Activated T-cell treated with anti-CD3 and anti-CD28 coated beads, Interleukin-2, amount 50 U/mL, for 24 hours (primary cell): ENCODE data around the gene GPR55.

Source experiments
- DNase-seq: peaks from one replicate; pipeline ENCODE4 v3.0.0-alpha.2; 2020
- H3K27ac Mint-ChIP-seq: 2 replicates; pipeline ENCODE4 v1.8.0; 2020; ENCODE audit warnings: mild to moderate bottlenecking, mixed read lengths
- H3K27me3 Mint-ChIP-seq: 2 replicates; pipeline ENCODE4 v1.8.0; 2020; ENCODE audit warnings: mixed read lengths
- H3K36me3 Mint-ChIP-seq: 2 replicates; pipeline ENCODE4 v1.8.0; 2020; ENCODE audit warnings: low read depth, mixed read lengths
- H3K4me1 Mint-ChIP-seq: 2 replicates; pipeline ENCODE4 v1.8.0; 2020; ENCODE audit warnings: low read depth, mixed read lengths
- H3K4me3 Mint-ChIP-seq: 2 replicates; pipeline ENCODE4 v1.8.0; 2020; ENCODE audit warnings: mild to moderate bottlenecking, moderate library complexity, mixed read lengths
- H3K9me3 Mint-ChIP-seq: 2 replicates; pipeline ENCODE4 v1.8.0; 2020; ENCODE audit warnings: mixed read lengths

The GPR55 gene

DNA sequence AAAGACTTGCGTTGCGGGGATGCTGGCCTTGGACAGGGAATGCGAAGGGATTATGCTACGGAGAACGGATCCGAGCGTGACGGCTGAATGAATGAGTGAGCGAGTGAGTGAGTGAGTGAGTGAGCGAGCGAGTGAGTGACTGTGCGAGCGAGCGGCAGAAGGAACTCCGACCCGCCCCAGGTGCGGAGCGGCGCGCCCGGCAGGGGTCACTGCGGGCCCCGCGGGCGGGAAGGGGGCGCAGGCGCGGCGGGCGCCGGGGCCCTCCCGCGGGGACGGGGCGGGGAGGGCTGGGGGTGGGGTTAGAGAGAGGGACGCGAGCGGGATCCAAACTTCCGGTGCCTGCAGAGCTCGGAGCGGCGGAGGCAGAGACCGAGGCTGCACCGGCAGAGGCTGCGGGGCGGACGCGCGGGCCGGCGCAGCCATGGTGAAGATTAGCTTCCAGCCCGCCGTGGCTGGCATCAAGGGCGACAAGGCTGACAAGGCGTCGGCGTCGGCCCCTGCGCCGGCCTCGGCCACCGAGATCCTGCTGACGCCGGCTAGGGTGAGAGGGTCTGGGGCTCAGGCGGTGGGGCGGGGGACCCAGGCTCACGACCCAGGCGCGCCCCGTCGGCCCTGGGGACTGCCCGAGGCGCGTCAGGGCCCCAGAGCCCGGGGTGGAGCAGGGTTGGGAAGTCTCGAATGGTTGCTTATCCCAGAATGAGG lies 60.3 kb downstream of the GPR55 start, which contains the start of gene ITM2C:
ITM2C (plus strand) TSS at position 338 of the 702 bp plus-strand sequence; CDS start at position 422, 84 bp downstream.
- Mint-ChIP-seq H3K27me3 (peaks cover 10% of the 10 kb centered on the region), H3K4me1 (peaks cover 65% of the 10 kb centered on the region), H3K36me3 (no peaks in the 10 kb centered on the region), H3K9me3 (no peaks in the 10 kb centered on the region), H3K27ac (peak within 1 kb of the TSS; percentile 77), H3K4me3 (peak within 1 kb of the TSS; percentile 79)
- peak; percentile 84 for DNase-seq

DNA sequence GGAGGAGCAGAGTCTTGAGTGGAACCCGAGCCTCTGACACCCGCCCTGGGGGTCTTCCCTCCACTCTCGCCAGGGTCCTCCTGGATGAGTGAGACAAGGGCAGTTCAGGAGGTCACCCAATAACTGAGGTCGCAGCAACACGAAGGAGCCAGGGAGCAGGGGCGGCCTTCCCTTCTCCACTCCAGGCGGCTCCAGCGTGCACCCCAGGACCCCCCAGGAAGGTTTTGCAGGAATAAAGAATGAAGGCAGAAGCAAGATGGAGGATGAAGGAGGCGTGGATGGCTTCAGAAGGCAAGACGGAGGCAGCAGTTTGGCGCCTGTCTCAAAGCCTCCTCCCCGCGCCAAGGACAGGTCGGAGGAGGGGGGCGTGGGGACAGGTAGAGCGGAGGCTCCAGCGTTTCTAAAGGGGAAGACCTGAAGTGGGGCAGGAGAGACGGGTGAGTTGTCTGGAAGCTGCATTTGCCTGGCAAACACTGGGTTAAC lies 60.9 kb downstream of the GPR55 start:
- peak overlapping the region; percentile 77 for H3K27ac Mint-ChIP-seq
- H3K9me3 Mint-ChIP-seq, result no peaks in the 10 kb centered on the region
- peaks cover 10% of the 10 kb centered on the region for H3K27me3 Mint-ChIP-seq
- DNase-seq, result no peak
- peak overlapping the region; percentile 79 for H3K4me3 Mint-ChIP-seq
- H3K36me3 Mint-ChIP-seq, result no peaks in the 10 kb centered on the region
- H3K4me1 Mint-ChIP-seq, result peaks cover 64% of the 10 kb centered on the region

DNA sequence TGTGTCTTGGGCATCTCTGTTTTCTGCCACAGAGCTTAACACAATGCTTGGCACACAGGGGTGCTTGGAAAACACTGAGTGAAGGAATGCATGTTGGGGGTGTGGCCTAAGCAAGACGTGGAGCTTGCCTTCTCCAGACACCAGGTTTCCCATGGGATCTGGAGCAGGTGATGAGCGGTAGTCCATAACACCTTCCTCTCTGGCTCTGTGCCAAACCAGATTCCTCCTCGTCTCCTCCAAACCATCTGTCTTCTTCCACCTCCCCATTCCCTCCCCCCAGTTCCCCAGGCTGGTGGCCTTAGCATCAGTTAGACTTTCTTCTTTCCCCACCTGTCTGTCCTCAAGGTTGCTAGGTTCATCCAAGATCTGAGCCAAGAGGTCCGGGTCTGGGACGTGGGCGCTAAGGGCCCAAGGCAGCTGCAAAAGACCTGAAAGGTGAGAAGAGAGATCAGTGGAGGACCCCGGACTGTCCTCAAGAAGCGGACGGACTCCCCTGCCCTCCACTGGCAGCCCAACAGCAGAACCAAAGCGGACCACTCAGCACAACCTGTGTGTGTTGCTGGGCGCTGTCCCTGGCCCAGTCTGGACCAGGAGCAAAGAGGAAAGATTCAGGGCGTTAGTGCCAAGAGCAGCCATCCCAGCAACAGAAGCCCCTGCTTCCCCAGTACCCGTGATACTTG lies 61.5 kb downstream of the GPR55 start:
- H3K36me3 Mint-ChIP-seq, result no peaks in the 10 kb centered on the region
- peak overlapping the region; percentile 79 for H3K4me3 Mint-ChIP-seq
- DNase-seq, result no peak
- no peak overlapping the region for H3K27ac Mint-ChIP-seq
- no peaks in the 10 kb centered on the region for H3K9me3 Mint-ChIP-seq
- H3K27me3 Mint-ChIP-seq, result peaks cover 10% of the 10 kb centered on the region
- peaks cover 60% of the 10 kb centered on the region for H3K4me1 Mint-ChIP-seq

DNA sequence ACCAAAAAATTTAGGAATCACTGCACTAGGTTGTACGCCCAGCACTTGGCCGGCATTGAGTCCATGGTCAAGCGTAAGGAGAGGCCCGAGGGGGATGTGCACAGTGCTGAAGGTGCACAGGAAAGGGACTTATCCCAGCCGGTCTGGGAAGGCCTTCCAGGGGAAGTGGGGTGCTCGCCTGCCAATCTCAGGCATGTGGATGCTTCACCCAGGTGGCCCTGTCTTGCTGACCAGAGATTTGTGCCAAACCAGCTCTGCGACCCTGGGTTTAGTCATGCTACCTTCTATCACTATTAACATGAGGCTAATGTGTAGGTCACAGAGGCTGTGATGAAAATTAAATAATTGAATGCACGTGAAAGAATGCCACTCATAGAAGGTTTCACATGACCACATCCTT lies 62.0 kb downstream of the GPR55 start:
- Mint-ChIP-seq H3K36me3 (no peaks in the 10 kb centered on the region), H3K4me3 (no peak overlapping the region), H3K27ac (no peak overlapping the region), H3K27me3 (peaks cover 12% of the 10 kb centered on the region), H3K9me3 (no peaks in the 10 kb centered on the region), H3K4me1 (peaks cover 57% of the 10 kb centered on the region)
- no peak for DNase-seq

DNA sequence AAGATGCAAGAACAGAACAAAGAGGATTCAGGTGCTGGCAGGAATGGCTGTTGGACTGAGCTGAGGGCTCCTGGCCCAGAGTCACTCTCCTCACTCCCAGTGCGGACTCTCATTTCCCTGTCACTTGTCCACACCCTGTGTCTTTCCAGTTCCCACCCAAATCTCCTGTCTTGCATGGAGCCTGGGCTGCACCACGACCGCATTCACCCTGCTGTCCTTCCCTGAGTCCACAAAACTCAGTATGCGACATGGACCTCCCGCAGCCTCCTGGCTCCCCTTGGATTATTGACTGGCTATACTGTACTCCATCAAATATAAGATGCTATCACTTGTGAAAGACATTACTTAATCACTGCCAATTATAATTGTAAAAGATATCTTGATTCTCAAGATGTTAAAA lies 62.8 kb downstream of the GPR55 start:
- no peaks in the 10 kb centered on the region for H3K9me3 Mint-ChIP-seq
- peaks cover 18% of the 10 kb centered on the region for H3K27me3 Mint-ChIP-seq
- no peaks in the 10 kb centered on the region for H3K36me3 Mint-ChIP-seq
- no peak for DNase-seq
- no peak overlapping the region for H3K4me3 Mint-ChIP-seq
- H3K27ac Mint-ChIP-seq, result no peak overlapping the region
- peaks cover 53% of the 10 kb centered on the region for H3K4me1 Mint-ChIP-seq

DNA sequence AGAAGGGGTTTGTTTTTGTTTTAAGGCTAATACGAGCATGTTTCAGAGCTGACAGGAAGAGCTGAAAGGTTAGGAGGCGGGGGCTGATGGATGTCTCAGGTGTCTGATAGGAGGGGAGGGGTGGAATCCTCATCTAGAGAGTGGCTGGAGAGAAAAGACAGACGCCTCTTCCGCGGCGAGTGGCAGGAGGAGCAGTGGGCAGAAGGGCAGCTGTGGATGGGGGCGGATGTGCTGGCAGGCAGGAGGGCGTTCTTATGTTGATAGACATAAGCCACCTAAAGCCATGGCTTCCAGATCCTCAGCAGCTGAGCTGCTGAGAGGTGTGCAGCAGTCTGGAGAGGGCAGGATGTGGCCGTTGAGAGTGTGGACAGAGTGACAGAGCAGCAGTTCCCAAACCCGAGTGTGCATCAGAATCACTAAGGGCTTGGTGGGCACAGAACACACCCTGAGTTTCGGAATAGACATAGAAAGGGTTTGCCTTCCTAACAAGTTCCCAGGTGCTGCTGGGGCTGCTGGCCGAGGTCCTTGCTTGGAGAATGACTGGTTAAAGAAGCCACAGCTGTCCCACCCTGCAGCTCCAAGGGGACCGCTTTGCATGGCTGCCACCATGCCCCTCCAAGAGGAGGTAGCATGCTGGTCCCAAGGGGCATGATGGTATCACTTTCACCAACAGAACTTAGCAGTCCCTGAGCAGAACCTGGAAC lies 63.3 kb downstream of the GPR55 start:
- Mint-ChIP-seq H3K36me3 (no peaks in the 10 kb centered on the region), H3K4me3 (no peak overlapping the region), H3K4me1 (peaks cover 47% of the 10 kb centered on the region), H3K27ac (no peak overlapping the region), H3K27me3 (peaks cover 16% of the 10 kb centered on the region), H3K9me3 (no peaks in the 10 kb centered on the region)
- DNase-seq, result no peak
